HT-29 (cell line): Measurements from ENCODE around the gene PVRIG. TPM values are rescaled to one million over a fixed set of nuclear protein-coding genes. Genes with fewer than 3 reads are reported as not detected.
"Not testable (repeated sequence)": the region's sequence is repeated elsewhere in the genome, so short reads cannot be mapped to it uniquely, and the experiment has no call there.

ENCODE experiments used
- DNase-seq: peaks from one replicate; pipeline ENCODE4 v3.0.0-alpha.2; 2015; ENCODE audit warnings: low spot score
- total RNA-seq: library from RNA; depleted of rRNA; stranded (reverse); fragments of >200 nt; shearing (Covaris generic); gene quantifications from 2 replicates; pipeline ENCODE4 v1.2.3, GENCODE V29; 2014

PVRIG gene
- total RNA-seq, 1 experiment from 2014 or later, result not detected

DNA sequence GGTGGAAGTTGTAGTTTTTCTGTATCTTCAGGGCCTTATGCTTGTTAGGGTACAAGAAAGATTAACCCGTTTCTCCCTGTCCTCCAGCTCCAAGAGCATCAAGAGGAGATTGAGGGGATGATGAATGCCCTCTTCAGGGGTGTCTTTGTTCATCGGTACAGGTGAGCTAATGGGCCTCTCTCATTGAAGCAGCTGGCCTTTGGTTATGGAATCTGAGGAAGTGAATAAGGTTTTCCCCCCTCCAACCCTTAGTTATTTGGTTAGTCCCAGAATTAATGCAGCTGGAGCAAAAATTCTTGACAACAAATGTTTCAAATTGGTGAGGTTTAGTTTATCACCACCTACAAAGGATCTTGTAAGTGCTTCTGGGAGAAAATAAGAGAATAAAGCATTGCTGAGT, 24.5 kb upstream of the PVRIG start:
- DNase-seq, result no peak

DNA sequence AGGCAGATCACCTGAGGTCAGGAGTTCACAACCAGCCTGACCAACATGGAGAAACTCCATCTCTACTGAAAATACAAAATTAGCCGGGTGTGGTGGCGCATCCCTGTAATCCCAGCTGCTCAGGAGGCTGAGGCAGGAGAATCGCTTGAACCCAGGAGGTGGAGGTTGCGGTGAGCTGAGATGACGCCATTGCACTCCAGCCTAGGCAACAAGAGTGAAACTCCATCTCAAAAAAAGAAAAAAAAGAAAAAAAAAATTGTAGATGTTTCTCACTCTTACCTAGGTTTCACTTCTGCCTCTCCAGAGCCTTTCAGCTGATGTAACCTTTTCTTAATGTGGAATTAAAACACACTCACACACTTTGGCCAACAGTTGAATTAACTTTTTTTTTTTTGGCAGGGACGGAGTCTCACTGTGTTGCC, 23.8 kb upstream of the PVRIG start:
- not testable (repeated sequence) for DNase-seq

DNA sequence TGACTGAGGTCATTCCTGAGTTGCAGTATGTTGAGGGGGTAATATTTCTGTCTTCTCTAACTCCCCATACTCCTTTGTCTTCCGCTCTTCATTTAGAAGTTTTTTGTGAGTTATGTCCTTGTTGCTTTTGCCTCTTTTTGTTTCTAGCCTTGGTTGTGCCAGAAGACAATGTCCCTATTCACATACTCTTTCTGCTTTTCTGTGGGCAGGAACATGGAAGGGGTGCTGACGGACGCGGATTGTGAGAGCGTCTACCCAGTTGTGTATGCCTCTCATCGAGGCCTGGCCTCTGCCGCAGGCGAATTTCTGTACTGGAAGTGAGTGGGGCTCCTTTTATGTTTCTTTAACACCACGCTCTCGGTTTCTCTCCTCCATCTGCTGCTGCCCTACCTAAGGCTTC, 21.5 kb upstream of the PVRIG start:
- no peak for DNase-seq

DNA sequence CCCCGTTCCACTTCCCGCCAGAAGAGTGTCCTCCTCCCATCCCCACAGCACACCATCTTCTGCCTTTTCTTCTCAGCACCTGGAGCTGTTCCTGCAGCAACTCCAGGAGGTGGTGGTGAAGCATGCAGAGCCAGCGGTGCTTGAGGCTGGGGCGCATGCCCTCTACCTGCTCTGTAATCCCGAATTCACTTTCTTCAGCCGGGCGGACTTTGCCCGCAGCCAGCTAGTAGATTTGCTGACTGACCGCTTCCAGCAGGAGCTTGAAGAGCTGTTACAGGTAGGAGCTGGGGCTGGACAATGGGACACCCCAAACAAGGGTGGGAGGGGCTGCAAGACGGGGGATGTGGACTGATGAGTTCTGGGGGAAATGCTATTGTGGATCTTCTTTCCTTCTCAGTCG, 19.1 kb upstream of the PVRIG start:
- DNase-seq, result peak; percentile 28

DNA sequence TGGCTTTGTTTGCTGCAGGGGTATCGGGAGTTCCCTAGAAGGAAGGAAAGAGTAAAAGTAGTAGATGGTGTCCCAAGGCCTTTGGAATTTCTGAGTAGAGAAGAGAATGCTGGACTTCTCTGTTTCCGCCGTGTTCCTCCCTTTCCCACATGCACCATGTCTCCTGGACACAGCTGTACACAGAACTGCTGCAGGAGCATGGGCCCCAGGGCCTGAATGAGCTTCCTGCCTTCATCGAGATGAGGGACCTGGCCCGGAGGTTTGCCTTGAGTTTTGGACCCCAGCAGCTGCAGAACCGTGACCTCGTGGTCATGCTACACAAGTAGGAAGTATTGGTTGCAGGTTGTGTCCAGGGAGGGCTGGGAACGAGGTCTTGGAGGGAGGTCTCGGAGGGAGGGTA, 15.3 kb upstream of the PVRIG start:
- no peak for DNase-seq

- DNase-seq, result no peak
These were observed 10.8 kb upstream of the PVRIG start for GRCh38 chr7:100208911-100209408.

- no peak for DNase-seq
These were observed 10.3 kb upstream of the PVRIG start for GRCh38 chr7:100209493-100209892.

GRCh38 chr7:100210805-100211204, 8.9 kb upstream of the PVRIG start:
- DNase-seq, result no peak

DNA sequence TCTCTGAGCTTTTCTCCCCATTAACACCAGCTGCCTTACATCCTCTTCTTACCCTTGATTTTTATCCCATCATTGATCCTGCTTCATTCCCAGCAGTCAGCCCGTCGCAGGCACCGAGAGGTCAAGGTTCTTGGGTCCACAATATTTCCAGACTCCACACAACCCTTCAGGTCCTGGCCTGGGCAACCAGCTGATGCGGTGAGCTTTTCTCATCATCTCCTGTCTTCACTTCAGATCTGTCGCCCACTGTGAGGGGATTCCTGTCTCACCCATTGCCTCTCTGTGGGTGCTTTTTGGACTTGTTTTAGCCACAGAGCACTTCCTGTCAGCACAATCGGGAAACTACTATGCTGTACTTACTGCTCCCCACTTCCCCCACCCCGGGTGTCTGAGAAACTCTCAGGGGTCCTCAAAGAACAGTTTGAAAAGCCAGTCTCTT, 8.4 kb upstream of the PVRIG start:
- DNase-seq, result no peak

DNA sequence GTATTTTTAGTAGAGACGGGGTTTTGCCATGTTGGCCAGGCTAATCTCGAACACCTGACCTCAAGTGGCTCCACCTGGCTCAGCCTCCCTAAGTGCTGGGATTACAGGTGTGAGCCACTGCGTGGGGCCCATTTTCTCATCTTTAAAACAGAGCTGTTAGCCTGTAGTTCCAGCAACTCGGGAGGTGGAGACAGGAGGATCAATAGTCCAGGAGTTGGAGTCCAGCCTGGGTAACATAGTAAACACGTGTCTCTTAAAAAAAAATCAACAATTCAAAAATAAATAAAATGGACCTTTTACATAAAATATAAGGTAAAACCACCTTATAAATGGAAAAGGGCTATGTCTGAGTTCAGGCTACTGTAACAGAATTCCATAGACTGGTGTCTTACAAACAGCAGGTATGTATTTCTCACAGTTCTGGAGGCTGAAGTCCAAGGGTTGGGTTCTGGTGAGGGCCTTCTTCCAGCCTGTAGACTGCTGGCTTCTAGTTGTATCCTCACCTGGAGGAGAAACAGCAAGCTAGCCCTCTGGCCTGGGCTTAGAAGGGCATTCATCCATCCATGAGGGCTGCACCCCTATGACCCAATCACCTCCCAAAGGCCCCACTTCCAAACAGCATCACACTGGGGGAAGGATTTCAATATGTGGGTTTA, 7.0 kb upstream of the PVRIG start:
- DNase-seq, result no peak

DNA sequence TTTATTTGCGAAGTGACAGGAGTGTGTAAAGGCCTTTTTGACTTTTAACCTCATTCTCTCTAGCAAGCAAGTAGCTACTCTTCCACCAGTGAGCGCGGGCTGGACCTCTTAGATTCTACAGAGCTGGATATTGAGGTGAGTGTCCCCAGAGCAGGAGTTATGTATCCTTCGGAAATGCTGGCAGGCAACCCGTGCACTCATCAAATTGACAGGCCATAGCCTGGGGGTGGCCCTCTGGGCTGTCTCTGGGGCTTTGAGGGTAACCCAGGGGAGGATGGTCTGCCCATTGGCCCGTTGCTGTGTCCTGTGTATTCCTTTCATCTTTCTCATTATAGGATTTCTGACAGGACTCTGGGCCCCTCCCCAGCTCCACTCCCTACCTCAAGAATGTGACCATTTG, 6.1 kb upstream of the PVRIG start:
- DNase-seq, result no peak

DNA sequence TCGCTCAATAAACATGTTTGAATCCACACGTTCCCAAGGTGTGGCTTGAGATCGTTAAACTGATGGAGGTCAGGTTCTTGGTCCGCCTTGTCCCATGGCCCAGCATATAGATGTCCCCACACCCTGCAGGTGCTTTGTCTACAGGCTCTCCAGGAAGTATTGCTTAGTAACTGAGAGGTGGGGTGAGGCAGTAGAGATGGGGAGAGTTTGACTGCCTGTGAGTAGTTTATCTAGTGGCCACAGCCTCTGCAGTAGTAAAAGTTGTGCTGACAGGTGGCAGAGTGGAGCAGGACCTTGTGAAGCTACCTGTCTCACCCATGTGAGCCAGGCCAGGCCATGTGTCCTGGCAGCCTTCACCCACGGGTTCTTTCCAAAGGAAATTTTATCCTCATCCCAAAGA, 5.4 kb upstream of the PVRIG start:
- peak; percentile 66 for DNase-seq

GRCh38 chr7:100215895-100216294, 3.9 kb upstream of the PVRIG start:
- DNase-seq, result no peak

GRCh38 chr7:100217934-100218333, 1.8 kb upstream of the PVRIG start:
- peak; percentile 74 for DNase-seq

GRCh38 chr7:100219271-100219737, 445 bp upstream of the PVRIG start:
- DNase-seq, result no peak

- no peak for DNase-seq
These were observed 959 bp downstream of the PVRIG start for GRCh38 chr7:100220586-100221230.

GRCh38 chr7:100221231-100221718, 1.5 kb downstream of the PVRIG start:
- no peak for DNase-seq

GRCh38 chr7:100221767-100222444, 2.2 kb downstream of the PVRIG start:
- DNase-seq, result no peak

- DNase-seq, result no peak
These were observed 2.8 kb downstream of the PVRIG start for GRCh38 chr7:100222445-100223132.

DNA sequence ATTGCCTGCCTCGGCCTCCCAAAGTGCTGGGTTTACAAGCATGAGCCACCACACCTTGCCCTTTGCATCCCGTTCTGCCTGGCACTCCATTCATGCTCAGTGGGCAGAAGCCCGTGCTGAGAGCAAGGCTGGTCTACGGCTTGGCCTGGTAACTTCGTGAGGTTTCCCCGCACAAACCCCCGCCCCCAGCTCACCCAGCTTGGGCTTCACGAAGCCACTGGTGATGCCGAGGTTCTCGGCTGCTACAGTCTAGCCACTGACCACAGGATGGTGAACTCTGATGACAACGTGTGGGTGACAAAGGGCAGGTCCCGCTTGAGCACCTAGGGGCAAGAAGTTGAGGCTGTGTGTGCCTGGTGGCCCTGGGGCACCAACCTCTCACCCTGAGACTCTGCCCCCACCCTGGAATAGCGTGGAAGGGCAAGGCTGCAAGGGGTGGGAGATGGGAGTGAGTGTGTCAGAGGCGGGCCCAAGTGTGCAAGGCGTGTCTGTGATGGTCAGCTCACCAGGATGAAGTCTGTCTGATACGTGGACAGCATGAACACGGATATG, 3.7 kb downstream of the PVRIG start:
- DNase-seq, result not testable (repeated sequence)

GRCh38 chr7:100224891-100225290, 5.1 kb downstream of the PVRIG start:
- DNase-seq, result not testable (repeated sequence)
